SW480 (cell line): ENCODE measurements around the gene MOB3A.

Experiments
- DNase-seq: peaks from one replicate; pipeline ENCODE4 v3.0.0-alpha.2; 2016; ENCODE audit warnings: low spot score

The MOB3A gene

GRCh38 chr19:2081873-2082810 is 14.0 kb downstream of the MOB3A start:
- no peak for DNase-seq

GRCh38 chr19:2080336-2080988 is 15.7 kb downstream of the MOB3A start:
- DNase-seq = no peak

GRCh38 chr19:2079865-2080301 is 16.2 kb downstream of the MOB3A start:
- DNase-seq = no peak

GRCh38 chr19:2079076-2079864 is 16.9 kb downstream of the MOB3A start:
- DNase-seq = no peak

- DNase-seq = no peak
These were observed 18.1 kb downstream of the MOB3A start for GRCh38 chr19:2077833-2078619.

- no peak for DNase-seq
These were observed 18.7 kb downstream of the MOB3A start for GRCh38 chr19:2077398-2077797.

- no peak for DNase-seq
These were observed 19.6 kb downstream of the MOB3A start for GRCh38 chr19:2076526-2076944.

DNA sequence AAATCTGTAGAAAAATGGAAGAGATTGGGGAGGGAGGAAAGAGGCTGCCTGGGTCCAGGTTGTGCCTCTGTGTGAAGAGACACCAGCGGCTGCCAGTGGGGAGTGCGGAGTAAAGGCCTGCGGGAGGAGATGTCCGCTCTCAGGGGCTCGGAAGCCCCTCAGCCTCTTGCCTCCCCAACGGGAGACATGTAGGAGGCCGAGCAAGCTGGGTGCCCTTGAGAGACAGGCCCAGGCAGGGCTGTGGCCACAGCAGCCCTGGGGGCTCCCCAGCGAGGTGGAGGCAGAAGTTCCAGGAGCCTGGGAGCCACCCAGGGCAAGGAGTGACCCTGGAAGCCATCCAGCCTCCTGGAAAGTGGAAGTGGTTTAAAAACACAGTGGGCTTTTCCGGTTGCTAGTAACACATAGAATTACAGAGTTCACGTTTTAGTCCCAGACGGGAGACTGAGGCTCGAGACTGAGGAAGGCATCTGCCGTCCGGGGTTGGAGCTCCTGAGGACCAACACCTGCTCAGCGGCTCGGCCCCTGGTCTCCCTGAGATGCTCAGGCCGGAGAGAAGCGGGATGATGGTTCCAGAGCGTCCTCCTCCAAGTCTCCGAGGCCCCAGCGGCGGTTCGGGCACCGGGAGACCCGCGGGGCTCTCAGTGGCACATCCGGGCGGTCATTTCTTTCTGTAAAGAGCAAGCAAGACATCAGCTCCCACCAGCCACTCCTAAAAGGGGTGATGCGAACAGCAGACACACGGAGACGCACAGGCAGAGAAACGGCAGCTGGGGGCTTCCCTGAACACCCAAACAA is 23.2 kb downstream of the MOB3A start:
- DNase-seq = no peak

DNA sequence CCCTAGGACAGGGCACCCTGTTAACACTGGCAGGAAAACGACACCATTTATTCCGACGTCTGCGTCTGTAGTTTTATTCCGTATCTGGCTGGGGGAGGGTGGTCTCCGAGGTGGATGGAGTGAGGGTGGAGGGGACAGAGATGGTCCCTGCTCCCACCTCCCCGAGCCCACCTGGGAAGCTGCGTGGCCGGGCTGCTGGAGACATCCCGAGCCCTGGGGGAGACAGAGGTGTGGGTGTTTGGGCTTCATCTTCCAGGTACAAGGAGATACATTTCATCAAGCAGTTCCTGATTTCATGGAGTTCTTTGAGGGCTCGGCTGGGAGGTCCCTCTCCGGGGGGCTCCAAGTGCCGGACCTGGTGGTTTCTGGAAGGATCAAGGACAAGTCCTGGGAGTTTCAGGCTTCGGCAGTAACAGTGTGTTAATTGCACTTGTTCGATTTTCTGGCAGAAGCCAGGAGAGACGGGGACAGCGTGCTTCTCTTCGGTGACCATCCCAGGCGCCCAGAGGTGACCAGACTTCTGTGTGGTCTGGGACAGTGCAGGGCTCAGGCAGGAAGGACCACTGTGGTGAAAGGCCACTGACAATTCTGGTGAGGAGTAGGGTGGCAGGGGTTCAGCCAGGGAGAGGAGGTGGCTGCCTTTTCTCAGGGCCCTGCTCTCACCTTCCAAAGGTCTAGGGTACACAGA is 25.0 kb downstream of the MOB3A start:
- DNase-seq = no peak

DNA sequence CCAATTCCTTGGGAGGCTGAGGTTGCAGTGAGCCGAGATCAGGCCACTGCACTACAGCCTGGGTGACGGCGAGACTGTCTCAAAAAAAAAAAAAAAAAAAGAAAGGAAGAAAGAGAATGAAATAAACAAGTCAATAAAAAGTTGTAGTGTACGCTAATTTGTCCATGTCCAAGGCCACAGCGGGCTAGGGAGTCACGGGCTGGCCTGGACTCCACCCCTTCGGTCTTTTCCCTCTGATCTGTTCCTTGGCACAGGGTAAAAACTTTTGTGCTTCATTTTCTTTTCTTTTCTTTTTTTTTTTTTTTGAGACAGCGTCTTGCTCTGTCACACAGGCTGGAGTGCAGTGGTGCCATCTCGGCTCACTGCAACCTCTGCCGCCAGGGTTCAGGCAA is 25.7 kb downstream of the MOB3A start:
- no peak for DNase-seq

DNA sequence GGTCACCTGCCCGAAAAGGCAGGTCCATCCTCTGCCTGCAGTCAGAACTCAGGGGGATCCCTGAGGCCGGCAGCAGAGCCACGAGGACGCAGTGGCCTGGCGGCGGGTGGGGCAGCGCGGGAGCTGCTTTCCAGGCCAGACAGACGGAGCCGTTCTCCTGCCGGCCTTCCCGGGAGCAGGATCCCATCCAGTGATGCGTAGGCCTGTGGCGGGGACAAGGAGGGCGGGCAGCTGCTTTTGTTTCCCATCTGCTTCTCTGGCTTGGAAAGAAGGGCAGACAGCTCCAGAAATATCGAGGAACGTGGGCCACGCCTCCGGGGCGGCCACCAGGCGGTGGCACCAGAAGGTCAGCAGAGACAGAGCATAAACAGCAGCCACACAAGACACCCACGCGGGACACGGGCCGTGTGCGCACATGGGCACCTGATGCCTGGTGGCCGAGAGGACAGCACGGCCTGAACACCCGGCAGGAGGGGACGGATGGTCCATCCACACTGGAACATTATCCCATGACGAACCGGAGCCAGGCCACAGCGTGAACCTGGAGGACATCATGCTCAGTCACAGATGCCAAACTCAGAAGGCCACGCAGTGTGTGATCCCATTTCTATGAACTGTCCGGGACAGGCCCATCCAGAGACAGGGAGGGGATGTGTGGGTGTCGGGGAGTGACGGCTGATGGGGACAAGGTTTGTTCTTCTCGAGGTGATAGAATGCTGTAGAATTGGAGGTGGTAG is 31.2 kb downstream of the MOB3A start:
- DNase-seq = no peak

- DNase-seq = no peak
These were observed 31.7 kb downstream of the MOB3A start for GRCh38 chr19:2064395-2064787.

- no peak for DNase-seq
These were observed 32.3 kb downstream of the MOB3A start for GRCh38 chr19:2063824-2064223.

- DNase-seq = no peak
These were observed 33.4 kb downstream of the MOB3A start for GRCh38 chr19:2062770-2063169.

DNA sequence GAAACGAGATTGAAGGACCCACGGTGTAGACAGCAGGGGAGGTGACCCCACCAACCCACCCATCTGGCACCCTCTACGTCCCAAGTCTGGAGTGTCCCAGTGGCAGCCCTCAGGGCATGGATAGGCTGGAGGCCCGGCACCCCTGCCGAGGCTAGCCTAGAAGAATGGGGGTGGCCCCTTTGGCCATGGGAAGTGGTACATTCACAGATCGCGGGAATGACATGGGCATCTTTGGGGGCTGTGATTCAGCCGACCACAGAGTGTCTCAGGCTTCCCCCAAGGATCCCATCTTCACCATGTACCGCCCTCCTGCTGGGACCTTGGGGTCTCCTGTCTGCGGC is 33.8 kb downstream of the MOB3A start:
- DNase-seq = no peak

DNA sequence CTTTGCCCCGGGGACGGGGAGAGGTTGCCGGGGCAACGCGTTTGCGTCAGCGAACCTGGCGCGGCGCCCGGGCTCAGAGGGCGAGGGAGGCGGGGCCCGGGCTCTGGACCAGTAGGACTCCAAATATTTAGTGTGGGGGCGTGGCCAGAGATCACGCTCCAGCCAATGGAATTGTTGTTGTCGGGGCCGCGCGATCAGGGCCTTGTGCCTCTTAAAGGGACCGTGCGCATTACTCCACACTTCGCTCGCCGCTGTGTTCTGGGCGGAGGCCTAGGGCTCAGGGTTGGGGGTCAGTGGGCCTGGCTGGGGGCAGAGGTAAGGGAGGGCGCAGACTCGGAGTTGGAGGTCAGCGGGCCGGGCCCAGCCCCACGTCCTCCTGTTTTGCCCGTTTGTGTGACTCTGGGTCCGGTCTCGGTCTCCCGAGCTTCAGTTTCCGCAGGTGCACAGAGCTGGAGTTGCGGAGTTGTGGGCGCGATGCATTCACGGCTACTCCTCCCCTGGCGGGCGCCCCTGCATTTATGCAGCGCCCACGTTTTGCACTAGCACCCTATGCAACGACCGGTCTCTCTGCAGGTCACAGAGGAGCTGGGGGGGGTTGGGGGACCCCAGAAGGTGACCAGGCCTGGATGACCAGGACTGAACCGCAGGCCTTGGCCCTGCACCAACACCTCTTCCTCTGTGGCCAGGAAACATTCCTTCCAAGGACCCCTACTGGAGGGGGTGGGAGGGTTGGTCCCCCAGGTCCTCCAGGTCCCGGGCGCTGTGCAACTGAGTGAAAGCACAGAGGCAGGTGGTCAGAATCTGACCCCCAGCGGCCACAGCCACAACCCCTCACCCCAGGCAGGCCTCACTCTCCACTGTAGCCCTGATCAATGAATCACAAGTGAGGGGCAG is 34.4 kb downstream of the MOB3A start:
- DNase-seq = peak; percentile 91

GRCh38 chr19:2060884-2061494 is 35.1 kb downstream of the MOB3A start:
- peak; percentile 57 for DNase-seq
